ENCODE results near the gene POC1B.

The POC1B gene

DNA sequence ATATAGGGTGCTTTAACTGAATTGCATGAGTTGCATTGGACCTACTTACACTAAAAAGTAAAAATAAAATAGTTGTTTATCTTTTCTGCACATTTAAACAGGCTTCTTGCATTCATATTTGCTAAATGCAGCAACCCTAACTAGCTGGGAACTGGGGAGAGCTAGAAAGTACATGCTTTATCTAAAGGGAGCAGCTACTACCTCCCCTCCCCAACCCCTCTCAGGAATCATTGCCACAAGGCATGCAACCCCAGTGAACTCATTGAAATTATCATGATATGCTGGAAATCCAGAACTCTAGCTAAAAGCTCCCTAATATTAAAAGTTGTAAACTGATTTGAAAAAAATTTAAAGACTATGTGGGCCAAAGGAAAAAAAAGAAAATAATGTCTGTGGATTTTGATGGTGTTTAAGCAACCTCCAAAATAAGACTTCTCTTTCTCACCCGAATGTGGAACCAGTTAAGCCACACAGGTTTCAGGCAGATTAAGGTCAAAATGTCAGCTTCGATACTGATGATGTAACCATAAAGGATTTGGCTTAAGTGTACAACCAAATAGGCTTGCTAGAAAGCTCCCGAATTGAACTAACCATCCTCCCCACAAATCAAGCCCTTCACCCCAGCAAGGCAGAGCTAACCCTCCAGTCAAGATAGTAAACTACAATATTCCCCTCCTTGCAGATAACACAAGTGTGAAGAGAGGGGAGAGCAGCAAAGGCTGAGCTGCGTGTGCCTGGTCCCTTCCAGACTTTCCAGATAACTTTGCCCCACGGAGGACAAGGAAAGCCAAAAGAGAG, 13.8 kb upstream of the POC1B start:
- DNase-seq (ENCODE audit: low read depth in 2 of 2): no peak

DNA sequence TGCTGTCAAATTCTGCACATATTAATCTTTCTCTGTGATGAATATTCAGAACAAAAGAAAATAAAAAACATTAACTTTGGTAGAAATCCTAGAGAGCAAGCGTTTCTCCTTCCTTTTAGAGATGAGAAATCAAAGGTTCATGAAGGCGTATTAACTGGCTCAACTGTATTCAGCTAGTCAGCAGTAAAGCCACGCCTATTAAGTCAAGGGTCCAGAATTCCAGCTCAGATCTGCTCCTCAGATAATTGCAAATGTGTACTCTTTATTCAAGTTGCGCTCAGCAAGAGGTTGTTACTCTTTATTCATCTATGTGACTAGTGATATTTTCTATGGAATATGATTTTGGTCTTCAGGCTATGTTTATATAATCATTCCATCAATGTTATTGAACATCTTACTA, 13.1 kb upstream of the POC1B start:
- no peak for DNase-seq (ENCODE audit: low read depth in 2 of 2)

DNA sequence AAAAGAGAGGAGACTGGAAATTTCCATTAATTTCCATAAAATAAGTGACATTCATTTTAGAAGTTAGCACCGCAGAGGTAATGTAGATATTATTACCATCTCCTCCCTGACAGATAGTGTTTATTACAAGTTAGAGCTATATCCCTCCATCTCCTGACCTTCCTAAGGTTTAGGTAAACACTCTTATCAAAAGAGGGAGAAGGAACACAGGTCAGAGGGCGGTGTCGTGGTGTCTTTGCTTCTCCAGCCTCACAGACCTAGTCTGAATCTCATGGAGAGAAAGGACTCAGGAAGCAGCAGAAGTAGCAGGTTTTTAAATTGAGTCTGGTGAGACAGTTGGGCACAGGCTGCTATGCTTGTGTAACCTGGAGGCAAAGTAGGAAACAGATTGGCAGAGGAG, 11.5 kb upstream of the POC1B start:
- no peak for DNase-seq (ENCODE audit: low read depth in 2 of 2)

DNA sequence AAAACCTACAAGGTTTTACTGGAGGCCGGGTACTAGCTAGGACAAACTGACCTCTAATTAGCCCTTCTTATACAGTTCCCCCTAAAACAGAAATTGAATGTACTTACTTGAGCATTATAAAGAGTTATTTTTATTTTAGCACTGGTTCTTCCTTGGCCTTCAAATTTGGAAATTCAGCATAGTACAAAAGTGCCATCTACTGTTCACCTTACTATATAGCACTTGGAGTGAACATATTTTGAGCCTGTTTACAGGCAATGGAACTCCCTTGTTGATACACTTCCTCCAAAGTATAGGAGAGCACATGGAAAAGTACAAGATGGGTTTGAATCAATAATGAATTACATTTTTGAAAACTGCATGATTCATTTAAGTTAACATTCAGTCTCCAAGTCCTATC, 3.9 kb upstream of the POC1B start:
- DNase-seq (ENCODE audit: low read depth in 2 of 2): no peak

DNA sequence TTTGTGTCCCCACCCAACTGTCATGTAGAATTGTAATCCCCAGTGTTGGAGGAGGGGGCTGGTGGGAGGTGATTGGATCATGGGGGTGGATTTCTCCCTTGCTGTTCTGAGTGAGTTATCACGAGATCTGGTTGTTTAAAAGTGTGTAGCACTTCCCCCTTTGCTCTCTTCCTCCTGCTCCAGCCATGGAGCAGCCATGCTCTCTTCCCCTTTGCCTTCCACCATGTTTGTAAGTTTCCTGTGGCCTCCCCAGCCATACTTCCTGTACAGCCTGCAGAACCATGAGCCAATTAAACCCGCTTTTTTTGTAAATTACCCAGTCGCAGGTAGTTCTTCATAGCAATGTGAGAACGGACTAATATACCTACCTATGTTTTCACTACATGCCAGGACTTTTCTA, 2.6 kb upstream of the POC1B start:
- no peak for DNase-seq (ENCODE audit: low read depth in 2 of 2)

DNA sequence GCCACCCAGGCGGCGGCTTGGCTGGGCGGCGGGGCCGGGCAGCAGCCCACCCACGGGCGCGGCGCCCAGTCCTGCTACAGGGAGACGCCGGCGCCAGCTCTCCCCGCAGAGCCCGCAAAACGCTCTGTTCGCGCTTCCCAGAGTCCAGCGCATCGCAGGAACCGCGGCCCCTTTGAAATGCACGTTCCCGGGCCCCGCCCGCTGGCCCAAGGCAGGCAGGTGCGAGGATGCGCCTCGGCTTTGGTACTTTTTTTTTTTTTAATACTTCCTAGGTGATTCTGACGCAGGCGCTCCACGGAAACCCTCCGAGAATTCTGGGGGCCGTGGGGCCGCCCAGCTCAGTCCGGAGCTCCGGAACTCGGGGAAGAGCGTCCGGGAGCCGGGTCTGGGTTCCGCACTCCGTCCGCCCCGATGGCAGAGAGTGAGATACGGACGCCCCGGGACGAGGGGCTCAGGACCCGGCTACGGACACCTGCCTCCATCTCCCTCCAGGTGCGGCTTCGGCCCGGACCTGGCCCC, 483 bp downstream of the POC1B start:
- peak; percentile 28 to 42 for DNase-seq (ENCODE audit: low read depth in 2 of 2)

DNA sequence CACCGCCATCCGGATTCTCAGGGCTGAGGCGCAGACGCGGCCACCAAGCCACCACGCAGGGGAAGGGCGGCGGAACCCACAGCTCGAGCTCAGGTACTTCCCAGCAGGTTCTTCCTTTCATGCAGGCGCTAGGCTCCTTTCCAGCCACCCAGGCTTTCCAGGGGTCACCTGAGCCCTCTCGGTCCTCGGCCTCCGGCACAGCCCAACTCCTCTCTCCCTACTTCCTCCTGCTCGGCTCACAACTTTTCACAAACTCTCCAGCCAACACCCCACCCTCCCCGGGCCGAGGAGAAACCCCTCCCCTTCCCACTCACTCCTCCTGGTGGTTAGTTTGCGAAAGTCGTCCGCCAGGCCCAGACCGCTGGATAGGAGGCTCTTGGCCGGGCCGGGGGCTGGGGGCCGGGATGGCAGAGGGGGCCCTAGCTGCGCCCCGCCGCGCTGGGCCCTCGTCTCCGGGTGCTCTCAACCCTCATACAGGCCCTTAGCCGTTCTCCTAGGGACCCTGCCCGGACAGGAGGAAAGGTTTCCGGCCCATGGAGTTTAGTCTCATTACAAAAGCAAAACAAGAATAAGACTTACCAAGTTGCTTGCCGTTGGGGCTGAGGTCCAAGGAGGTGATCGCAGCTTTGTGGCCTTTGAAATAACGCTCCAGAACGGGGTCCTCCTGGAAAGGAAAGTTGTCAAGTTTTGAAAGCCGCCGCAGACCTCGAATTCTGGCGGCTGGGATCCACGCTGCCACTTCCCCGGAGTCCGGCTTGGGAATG, 1.1 kb downstream of the POC1B start, which contains the start of gene GALNT4:
TSS of gene GALNT4 (minus strand) at position 256 of the 764 bp plus-strand sequence. CDS start at position 9, 247 bp downstream.
- DNase-seq (ENCODE audit: low read depth in 2 of 2): peak; percentile 59 to 63

DNA sequence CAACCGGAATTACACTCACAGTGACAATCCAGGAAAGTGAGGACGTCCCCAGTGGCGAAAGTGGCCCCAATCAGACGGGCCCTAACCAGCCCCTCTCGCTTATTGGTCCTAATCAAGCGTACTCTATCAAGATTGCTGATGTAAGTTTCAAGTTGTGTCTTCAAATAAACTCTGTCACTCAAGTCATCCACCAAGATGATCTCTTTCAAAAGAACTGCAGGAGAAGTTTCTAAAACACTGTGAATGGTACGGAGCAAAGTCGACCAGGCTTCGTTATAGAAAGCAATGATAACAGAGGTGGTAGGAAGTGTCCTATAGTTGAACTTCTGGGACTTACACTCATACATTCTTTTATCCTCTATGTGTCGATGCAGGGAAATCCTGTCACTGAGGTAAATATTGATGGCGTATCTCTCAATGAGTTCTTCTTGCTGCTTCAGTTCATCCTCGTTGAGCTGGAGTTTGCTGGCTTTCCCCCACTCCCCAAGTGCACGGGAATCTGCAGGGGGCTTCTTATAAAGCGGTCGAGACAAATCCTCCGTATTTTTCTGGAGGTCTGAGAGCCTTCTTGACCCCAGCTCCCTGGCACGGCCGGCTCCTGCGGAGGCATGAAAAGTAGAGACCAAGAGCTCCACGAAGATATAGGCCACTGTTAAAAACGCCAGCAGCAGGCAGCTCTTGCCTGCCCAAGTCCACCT, 1.9 kb downstream of the POC1B start:
- DNase-seq (ENCODE audit: low read depth in 2 of 2): no peak

DNA sequence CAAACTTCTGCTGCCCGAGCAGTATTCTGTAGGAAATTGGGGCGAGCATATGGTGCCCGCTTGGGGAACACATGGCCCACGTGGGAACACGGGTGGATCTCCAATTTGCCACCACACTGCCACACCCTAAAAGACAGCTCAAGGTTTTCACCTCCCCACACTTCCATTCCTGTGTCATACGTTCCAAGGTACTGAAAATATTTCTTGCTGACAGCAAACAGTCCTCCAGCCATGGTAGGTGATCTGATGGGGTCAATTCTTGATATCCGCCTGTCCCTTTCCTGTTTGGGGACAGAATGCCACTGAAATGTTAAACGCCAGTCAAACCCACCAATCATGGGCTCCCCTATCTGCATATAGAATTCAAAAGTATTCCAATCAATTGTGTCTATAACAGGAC, 2.5 kb downstream of the POC1B start:
- no peak for DNase-seq (ENCODE audit: low read depth in 2 of 2)

DNA sequence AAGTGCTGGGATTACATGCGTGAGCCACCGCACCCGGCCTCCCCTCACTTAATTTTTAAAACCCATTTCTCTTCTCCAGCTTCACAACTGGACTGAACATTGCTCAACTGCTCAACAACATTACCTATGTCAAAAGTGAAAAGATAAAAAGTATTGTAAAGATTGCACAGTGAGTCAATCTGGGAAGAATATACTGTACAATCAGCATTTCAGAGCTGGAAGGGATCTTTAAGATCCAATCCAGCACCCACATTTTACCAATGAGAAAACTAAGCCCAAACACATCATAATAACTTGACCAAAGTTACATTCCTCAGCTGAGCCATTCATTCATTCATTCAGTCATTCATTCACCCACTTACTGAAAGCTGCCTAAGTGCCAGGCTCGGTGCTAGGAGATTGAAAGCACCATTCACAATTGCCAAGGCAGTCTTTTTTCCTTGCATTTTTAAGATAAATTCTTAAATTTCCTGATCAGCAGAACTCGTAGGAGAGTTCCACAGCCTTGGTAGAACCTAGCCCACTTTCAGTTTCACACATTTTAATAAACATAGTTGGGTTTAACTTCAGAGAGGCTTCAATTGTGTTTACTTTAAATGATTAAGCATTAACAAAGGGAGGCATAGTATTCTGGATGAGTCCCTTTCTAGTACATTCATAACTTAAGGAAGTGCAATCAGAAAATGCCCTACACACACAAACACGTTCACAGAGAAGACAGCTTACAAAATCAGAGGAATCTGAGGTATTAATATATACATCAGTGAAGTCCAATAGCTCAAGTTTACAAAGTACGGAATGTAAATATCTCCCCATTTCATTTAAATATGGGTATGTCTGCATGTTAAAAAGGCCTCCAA, 4.3 kb downstream of the POC1B start:
- no peak for DNase-seq (ENCODE audit: low read depth in 2 of 2)

DNA sequence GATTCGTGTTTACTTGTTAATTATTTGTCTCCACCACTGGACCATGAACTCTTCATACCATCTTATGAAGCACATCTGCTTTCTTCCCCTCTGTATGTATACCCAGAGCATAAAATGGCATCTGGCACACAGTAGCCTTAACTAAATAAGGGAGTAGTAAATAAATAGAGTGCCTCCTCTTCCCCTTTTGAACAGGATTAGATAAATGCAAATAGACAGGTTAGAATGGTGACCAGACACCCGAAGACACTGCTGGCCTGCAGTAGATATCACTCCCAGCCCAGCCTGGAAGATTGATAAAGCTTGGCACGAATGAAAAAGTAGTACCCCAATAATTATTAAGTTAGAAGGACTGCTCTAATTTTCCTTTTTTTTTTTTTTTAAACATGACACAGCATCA, 8.1 kb downstream of the POC1B start:
- DNase-seq (ENCODE audit: low read depth in 2 of 2): no peak

DNA sequence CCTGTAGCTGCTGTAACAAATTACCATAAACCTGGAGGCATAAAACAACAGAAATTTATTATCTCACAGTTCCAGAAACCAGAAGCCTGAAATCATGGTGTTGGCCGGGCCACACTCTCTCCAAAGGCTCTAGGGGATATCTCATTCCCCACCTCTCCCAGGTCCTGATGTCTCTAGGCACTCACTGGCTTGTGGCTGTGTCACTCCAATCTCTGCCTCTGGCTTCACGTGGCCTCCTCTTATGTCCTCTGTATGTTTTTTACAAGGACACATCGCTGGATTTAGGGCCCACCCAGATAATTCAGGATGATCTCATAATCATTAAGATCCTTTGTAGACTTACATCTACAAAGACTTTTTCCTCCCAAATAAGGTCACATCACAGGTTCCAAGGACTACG, 9.2 kb downstream of the POC1B start:
- DNase-seq (ENCODE audit: low read depth in 2 of 2): no peak

DNA sequence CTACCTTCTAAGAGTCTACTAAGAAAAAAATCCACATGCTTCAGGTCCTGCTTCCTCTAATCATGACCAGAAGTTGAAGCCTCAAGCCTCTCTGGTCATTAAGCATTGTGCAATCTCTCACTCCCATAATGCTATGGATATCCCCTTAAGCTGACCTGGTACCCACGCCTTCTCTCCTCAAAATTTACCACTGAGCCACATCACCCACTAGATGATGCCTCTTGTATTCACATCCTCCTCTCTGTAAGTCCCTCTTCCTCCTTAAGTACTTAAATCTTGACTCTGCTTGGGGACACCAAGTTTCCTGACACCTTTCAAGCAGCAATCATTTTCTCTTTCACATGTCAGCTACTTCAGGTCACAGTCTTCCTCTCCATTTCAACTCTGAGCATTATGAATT, 11.1 kb downstream of the POC1B start:
- no peak for DNase-seq (ENCODE audit: low read depth in 2 of 2)

DNA sequence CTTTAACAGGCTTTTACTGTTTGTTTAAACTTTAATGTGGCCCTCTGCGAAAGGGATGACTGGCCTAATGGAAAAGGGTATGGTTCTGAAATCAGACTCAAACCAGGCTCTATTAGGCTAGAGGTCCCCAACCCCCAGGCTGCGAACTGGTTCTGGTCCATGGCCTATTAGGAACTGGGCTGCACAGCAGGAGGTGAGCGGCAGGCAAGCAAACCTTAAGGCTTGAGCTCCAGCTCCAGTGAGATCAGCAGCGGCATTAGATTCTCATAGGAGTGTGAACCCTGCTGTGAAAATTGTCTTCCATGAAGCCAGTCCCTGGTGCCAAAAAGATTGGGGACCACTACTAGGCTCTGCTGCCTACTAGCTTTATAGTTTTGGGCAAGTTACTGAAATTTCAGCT, 12.3 kb downstream of the POC1B start:
- no peak for DNase-seq (ENCODE audit: low read depth in 2 of 2)

DNA sequence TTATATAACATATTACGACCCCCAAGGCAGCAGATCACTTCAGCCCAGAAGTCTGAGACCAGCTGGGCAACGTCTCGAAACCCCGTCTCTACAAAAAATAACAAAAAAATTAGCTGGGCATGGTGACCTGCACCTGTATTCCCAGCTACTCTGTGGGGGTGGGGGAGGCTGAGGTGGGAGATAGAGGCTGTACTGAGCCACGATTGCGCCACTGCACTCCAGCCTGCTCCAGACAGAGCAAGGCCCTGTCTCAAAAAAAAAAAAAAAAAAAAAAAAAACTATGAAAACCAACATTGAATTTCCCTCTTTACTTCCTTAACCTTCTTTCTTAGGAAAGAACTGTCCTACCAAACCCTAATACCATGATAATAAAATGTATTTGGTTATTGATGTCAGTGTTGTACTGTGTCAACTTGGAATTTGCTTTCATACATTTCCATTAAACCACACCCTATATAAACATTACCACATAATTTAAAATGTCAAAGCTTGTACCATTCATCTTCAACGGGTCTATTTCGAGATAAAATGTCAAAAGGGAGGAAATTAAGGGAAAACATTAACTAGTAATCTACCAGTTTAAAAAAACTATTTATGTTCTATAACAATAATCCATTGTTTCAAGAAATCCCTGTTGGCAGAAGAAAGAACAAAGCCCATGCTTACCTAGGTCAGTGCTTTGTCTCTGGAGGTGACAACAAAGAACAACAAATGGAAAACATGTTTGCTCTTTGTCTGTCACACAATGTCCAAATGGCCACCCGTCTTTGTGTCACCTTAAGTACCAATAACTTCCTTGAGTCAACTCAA, 18.6 kb downstream of the POC1B start:
- no peak for DNase-seq (ENCODE audit: low read depth in 2 of 2)

DNA sequence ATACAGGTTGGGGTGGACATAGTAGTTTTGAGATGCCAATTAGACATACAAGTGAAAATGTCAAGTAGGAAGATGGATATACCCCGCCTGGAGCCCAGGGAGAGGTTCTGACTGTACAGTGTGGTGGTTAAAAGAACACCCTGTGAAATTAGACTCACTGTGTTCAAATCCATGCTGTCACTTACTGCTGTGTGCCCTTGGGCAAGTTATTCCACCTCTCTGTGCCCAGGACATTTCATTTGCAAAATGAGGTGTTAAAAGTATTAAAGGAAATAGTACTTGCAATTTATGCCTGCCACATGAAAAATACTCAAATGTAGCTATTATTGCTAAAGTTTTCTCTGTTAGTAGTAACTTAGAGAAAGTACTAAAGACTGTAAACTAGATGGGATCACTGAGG, 19.8 kb downstream of the POC1B start:
- DNase-seq (ENCODE audit: low read depth in 2 of 2): no peak

DNA sequence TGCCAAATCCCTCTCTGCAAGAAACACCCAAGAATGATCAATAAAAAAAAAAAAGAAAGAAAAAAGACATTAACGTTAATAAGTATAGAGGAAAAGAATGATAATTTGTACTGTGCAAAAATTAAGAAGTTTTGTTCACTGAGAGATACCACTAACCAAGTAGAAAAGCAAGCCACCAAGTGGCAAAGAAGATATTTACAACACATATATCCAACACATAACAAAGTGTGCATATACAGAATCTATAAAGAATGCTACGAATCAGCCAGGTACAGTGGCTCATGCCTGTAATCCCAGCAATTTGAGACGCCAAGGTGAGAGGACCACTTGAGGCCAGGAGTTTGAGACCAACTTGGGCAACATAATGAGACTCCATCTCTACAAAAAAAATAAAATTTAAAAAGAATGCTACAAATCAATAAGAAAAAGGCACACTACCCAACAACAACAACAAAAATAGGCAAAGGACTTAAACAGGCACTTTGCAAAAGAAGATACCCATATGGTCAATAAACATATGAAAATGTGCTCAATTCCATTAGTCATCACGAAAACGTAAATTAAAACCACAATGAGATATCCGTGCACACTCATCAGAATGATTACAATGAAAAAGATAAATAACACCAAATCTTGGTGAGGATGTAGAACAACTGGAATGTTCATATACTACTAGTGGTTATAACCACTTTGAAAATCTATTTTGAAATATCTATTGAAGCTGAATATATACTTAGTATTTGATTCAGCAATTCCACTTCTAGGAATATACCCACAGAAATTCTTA, 21.1 kb downstream of the POC1B start:
- no peak for DNase-seq (ENCODE audit: low read depth in 2 of 2)

DNA sequence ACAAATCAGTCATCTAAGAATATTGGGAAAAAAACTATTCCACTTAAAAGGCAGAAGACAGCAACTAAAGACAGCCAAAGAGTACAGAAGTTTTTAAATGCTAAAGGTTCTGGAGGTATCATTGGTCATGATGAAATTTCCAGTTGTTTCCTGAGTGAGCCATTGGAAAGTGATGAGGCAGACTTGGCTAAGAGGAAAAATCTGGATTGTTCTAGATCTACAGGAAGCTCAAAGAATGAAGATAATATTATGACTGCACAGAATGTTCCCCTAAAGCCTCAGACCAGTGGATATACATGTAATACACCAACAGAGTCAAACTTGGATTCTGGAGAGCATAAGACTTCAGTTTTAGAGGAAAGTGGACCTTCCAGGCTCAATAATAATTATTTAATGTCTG, 24.1 kb downstream of the POC1B start:
- no peak for DNase-seq (ENCODE audit: low read depth in 2 of 2)

DNA sequence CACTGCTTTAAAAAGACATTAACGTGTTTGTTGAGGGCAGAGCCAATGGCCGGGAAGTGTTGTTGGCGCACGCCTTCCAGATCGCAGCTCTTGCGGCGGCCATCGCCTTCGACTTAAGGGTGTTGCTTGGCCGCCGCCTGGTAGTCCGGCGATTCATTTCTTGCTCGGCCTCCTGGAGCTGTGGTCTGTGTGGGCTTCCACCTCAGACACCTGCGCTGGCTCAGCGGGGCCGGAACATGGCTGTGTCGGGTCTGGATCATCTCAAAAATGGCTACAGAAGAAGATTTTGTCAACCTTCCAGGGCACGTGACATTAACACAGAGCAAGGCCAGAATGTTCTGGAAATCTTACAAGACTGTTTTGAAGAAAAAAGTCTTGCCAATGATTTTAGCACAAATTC, 26.0 kb downstream of the POC1B start:
- no peak for DNase-seq (ENCODE audit: low read depth in 2 of 2)

DNA sequence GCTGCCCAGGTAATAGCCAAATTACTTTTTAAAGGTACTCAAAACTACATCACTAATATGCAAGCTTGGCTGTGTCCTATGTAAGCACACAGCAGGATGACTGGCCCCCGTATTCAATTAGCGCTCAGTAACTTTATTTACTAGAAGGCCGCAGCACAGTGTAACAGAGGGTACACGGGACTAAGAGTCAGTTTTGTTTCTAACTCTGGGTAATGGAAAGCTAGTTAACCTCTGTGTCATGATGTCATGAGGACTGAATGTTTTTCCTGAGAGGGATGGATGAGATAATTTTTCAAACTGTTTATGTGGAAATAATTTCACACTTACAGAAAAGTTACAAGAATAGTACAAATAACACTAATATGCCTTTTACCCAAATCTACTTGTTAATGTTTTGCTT, 28.4 kb downstream of the POC1B start:
- DNase-seq (ENCODE audit: low read depth in 2 of 2): no peak

All from stimulated activated CD8-positive, alpha-beta memory T cell treated with anti-CD3 and anti-CD28 coated beads, Interleukin-2, amount 100 ng/mL, for 48 hours (primary cell).